ENCODE results near the gene PLA2G7. TPM values are rescaled to one million over a fixed set of nuclear protein-coding genes. Genes with fewer than 3 reads are reported as not detected.

The PLA2G7 gene
- total and polyA plus RNA-seq, 10 donors = 8.9 to 47.9 (median 22.0) TPM

DNA sequence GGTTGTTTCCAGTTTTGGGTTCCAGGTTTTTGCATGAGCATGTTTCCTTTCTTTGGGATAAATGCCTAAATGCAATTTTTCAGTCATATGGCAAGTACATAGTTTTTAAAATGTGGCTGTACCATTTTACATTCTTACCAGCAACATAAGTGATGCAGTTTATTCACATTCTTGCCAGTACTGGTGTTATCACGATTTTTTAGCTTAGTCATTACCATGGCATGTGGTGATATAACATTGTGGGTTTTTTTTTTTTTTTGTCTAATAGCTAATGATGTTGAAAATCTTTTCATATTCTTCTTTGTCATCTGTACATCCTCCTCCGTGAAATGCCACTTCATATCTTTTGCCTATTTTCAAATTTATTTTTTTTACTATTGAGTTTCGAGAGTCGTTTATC, 50.4 kb downstream of the PLA2G7 start:
- WGBS, 5 donors = 70 to 79% (median 74%) methylated on average over 4 of the region's 4 CpGs
- DNase-seq = no peak
- no peak overlapping the region for H3K4me3 ChIP-seq
- peaks cover 0 to 15% (median 0%) of the 10 kb centered on the region in 8 donors for H3K9me3 ChIP-seq
- no peaks in the 10 kb centered on the region for H3K27me3 ChIP-seq (replicated peaks in 1 of 7)
- H3K27ac ChIP-seq = no peak overlapping the region
- intact Hi-C loops (cut with DNase I; ENCODE audit: low total_unique reads) = no loop called here
- no peaks in the 10 kb centered on the region for H3K4me1 ChIP-seq
- no peaks in the 10 kb centered on the region for H3K36me3 ChIP-seq
- TF ChIP-seq CTCF (IDR thresholded peaks at IDR 0.05 in 8 of 11, conservative IDR thresholded peaks at IDR 0.05 in 3 of 11) = no peak

DNA sequence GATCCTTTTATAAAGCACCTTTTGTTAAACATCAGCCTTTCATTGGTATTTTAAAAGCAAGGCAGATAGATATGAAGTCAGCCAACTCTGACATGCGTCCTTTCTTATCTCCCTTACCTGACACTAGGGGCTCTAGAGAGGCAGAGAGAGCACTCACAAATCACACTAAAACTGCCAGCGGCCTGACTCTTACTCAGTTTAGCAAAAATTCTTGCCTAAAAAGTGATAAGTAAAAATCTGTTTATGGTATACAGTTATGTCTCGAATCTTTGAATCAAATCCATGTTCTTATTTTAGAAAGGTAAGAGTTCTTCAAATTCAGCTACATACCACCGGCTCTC, 57.9 kb downstream of the PLA2G7 start:
- Histone ChIP-seq H3K27me3 (replicated peaks in 1 of 7) (no peaks in the 10 kb centered on the region), H3K36me3 (no peaks in the 10 kb centered on the region), H3K4me3 (no peak overlapping the region), H3K9me3 (no peaks in the 10 kb centered on the region), H3K27ac (no peak overlapping the region), H3K4me1 (no peaks in the 10 kb centered on the region)
- 80 to 89% (median 86%) methylated on average over 4 of the region's 4 CpGs for WGBS, 5 donors
- no peak for DNase-seq
- intact Hi-C loops (cut with DNase I; ENCODE audit: low total_unique reads) = no loop called here
- TF ChIP-seq POLR2AphosphoS5 (IDR thresholded peaks at IDR 0.05) = no peak
- no peak for TF ChIP-seq CTCF (IDR thresholded peaks at IDR 0.05 in 8 of 11, conservative IDR thresholded peaks at IDR 0.05 in 3 of 11)
- TF ChIP-seq POLR2A (IDR thresholded peaks at IDR 0.05) = no peak

- H3K4me3 ChIP-seq = no peak overlapping the region
- H3K36me3 ChIP-seq = no peaks in the 10 kb centered on the region
- intact Hi-C loops (cut with DNase I; ENCODE audit: low total_unique reads) = no loop called here
- TF ChIP-seq POLR2AphosphoS5 (IDR thresholded peaks at IDR 0.05) = no peak
- no peaks in the 10 kb centered on the region for H3K9me3 ChIP-seq
- no peak for DNase-seq
- no peak overlapping the region for H3K27ac ChIP-seq
- WGBS, 5 donors = 81 to 88% (median 85%) methylated on average over 6 of the region's 6 CpGs
- H3K27me3 ChIP-seq (replicated peaks in 1 of 7) = no peaks in the 10 kb centered on the region
- H3K4me1 ChIP-seq = no peaks in the 10 kb centered on the region
Measured at GRCh38 chr6:46676604-46677313, 58.4 kb downstream of the PLA2G7 start.

- WGBS, 5 donors = 63 to 92% (median 70%) methylated on average over 1 of the region's 1 CpG
- no peaks in the 10 kb centered on the region for H3K4me1 ChIP-seq
- no peaks in the 10 kb centered on the region for H3K27me3 ChIP-seq (replicated peaks in 1 of 7)
- TF ChIP-seq POLR2A (IDR thresholded peaks at IDR 0.05) (no peak), CTCF (IDR thresholded peaks at IDR 0.05 in 8 of 11, conservative IDR thresholded peaks at IDR 0.05 in 3 of 11) (no peak), POLR2AphosphoS5 (IDR thresholded peaks at IDR 0.05) (no peak)
- DNase-seq = no peak
- no peaks in the 10 kb centered on the region for H3K36me3 ChIP-seq
- H3K4me3 ChIP-seq = no peak overlapping the region
- intact Hi-C loops (cut with DNase I; ENCODE audit: low total_unique reads) = no loop called here
- H3K27ac ChIP-seq = no peak overlapping the region
- no peaks in the 10 kb centered on the region for H3K9me3 ChIP-seq
Measured at GRCh38 chr6:46674410-46674809, 60.8 kb downstream of the PLA2G7 start.

DNA sequence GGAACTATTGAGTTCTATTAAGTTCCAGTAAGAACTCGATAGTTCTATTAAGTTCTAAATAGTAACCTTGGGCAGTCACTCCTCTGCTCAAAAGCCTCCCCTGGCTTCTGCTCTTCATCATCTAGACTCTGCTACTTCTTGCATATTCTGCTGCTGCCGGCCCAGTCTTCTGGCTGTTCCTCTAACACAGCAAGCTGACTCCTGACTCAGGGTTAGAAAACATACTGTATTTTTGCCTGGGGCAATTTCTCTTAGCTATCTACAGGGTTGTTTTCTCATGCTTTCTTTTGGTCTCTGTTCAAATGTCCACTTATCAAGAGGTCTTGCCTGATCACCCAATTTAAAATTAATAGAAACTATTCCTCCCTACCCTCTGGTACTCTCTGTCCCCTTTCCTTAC, 67.8 kb downstream of the PLA2G7 start:
- 90 to 95% (median 94%) methylated on average over 2 of the region's 2 CpGs for WGBS, 5 donors
- no peak for DNase-seq
- no peak for TF ChIP-seq CTCF (IDR thresholded peaks at IDR 0.05 in 8 of 11, conservative IDR thresholded peaks at IDR 0.05 in 3 of 11)
- no peak for TF ChIP-seq POLR2AphosphoS5 (IDR thresholded peaks at IDR 0.05)
- no peak for TF ChIP-seq POLR2A (IDR thresholded peaks at IDR 0.05)
- Histone ChIP-seq H3K4me3 (no peak overlapping the region), H3K27me3 (replicated peaks in 1 of 7) (no peaks in the 10 kb centered on the region), H3K9me3 (no peaks in the 10 kb centered on the region), H3K4me1 (no peaks in the 10 kb centered on the region), H3K36me3 (no peaks in the 10 kb centered on the region), H3K27ac (no peak overlapping the region)
- intact Hi-C loops (cut with DNase I; ENCODE audit: low total_unique reads) = no loop called here
